PC-3 (cell line): Measurements from ENCODE around the gene PTRH1. TPM values are rescaled to one million over a fixed set of nuclear protein-coding genes. Genes with fewer than 3 reads are reported as not detected.

Source experiments
- ATAC-seq: fragments of 200-7000 bp; cut with Tn5 transposase; 2 replicates; pipeline ENCODE4 v1.9.1; 2020; ENCODE audit warnings: mild to moderate bottlenecking, moderate library complexity
- BruUV-seq: library from RNA; stranded (reverse); fragments of 400-500 nt; replicated peaks from 2 replicates; lab custom pipeline; 2021; lab: Mats Ljungman, UMichigan
- CTCF ChIA-PET: fragments of 300-600 bp; sonication (Branson Sonifier 250); formaldehyde crosslinking; loops from one replicate; lab custom pipeline; 2022; ENCODE audit warnings: antibody characterized with exemption; lab: Charles Lee
- POLR2A ChIA-PET: fragments of 300-600 bp; sonication (Branson Sonifier 250); formaldehyde crosslinking; loops from one replicate; lab custom pipeline; 2022; ENCODE audit warnings: antibody characterized with exemption; ENCODE audit not compliant: unreplicated experiment; lab: Charles Lee
- DNase-seq: peaks from one replicate; pipeline ENCODE4 v3.0.0-alpha.2; 2015
- H2AFZ ChIP-seq: fragments of 300-600 bp; sonication (generic); 2 replicates; pipeline ENCODE4 v1.6.0; 2016; ENCODE audit warnings: antibody characterized with exemption, low read length
- H3F3A ChIP-seq: fragments of 300-600 bp; sonication (generic); one replicate; pipeline ENCODE4 v1.6.0; 2017; ENCODE audit warnings: antibody characterized with exemption, low read length, control low read depth, mild to moderate bottlenecking; ENCODE audit not compliant: unreplicated experiment
- H3K27ac ChIP-seq: fragments of 300-600 bp; sonication (generic); 2 replicates; pipeline ENCODE4 v1.5.1; 2016; ENCODE audit warnings: mild to moderate bottlenecking, low read length
- H3K27me3 ChIP-seq: fragments of 300-600 bp; sonication (generic); 2 replicates; pipeline ENCODE4 v1.6.1; 2016; ENCODE audit warnings: low read length, mixed read lengths
- H3K36me3 ChIP-seq: fragments of 300-600 bp; sonication (generic); 2 replicates; pipeline ENCODE4 v1.6.1; 2016; ENCODE audit warnings: low read depth, mixed run types, low read length, mixed read lengths
- H3K4me1 ChIP-seq: fragments of 300-600 bp; sonication (generic); 2 replicates; pipeline ENCODE4 v1.5.1; 2016; ENCODE audit warnings: low read length; ENCODE audit not compliant: insufficient read depth
- H3K4me2 ChIP-seq: fragments of 300-600 bp; sonication (generic); 2 replicates; pipeline ENCODE4 v1.6.0; 2016; ENCODE audit warnings: low read length
- H3K4me3 ChIP-seq: fragments of 300-600 bp; sonication (generic); 2 replicates; pipeline ENCODE4 v1.5.1; 2016; ENCODE audit warnings: mild to moderate bottlenecking, low read length, mixed read lengths
- H3K79me2 ChIP-seq: fragments of 300-600 bp; sonication (generic); 2 replicates; pipeline ENCODE4 v1.6.1; 2017; ENCODE audit warnings: low read length, mixed read lengths
- H3K9ac ChIP-seq: fragments of 300-600 bp; sonication (generic); 2 replicates; pipeline ENCODE4 v1.6.0; 2016; ENCODE audit warnings: mild to moderate bottlenecking, low read length
- H3K9me2 ChIP-seq: fragments of 300-600 bp; sonication (generic); replicated peaks from 2 replicates; pipeline ENCODE4 v1.6.1; 2016; ENCODE audit warnings: mixed run types, low read length, mixed read lengths
- H3K9me3 ChIP-seq: fragments of 300-600 bp; sonication (generic); 2 replicates; pipeline ENCODE4 v1.6.1; 2016; ENCODE audit warnings: low read length, mixed read lengths
- H4K20me1 ChIP-seq: fragments of 300-600 bp; sonication (generic); 2 replicates; pipeline ENCODE4 v1.6.1; 2016; ENCODE audit warnings: low read length, mixed read lengths
- EZH2 ChIP-seq: fragments of 300-600 bp; sonication (generic); IDR thresholded peaks from one replicate; pipeline ENCODE4 v1.6.1; 2017; ENCODE audit warnings: antibody characterized with exemption, mild to moderate bottlenecking, low read length; ENCODE audit not compliant: unreplicated experiment
- EZH2phosphoT487 ChIP-seq: fragments of 300-600 bp; sonication (generic); IDR thresholded peaks from 2 replicates; pipeline ENCODE4 v1.6.1; 2018; ENCODE audit warnings: mild to moderate bottlenecking, antibody characterized with exemption, low read length, borderline replicate concordance
- intact Hi-C: fragments of 100-400 bp; cut with micrococcal nuclease; formaldehyde crosslinking; loops from 2 replicates; pipeline ENCODE4 v1.9.0; 2023
- total RNA-seq: library from RNA; depleted of rRNA; stranded (reverse); fragments of >200 nt; gene quantifications from 2 replicates; pipeline ENCODE4 v1.2.3, GENCODE V29; 2014
- TF ChIP-seq, protein P1 (sequence below): fragments of 300-600 bp; sonication (generic); conservative IDR thresholded peaks from 2 replicates; pipeline ENCODE4 v1.5.1; 2017; ENCODE audit warnings: antibody characterized with exemption, low read depth, mild to moderate bottlenecking, low read length

The PTRH1 gene
- total RNA-seq, 1 experiment from 2014 or later, result 45.3 TPM

DNA sequence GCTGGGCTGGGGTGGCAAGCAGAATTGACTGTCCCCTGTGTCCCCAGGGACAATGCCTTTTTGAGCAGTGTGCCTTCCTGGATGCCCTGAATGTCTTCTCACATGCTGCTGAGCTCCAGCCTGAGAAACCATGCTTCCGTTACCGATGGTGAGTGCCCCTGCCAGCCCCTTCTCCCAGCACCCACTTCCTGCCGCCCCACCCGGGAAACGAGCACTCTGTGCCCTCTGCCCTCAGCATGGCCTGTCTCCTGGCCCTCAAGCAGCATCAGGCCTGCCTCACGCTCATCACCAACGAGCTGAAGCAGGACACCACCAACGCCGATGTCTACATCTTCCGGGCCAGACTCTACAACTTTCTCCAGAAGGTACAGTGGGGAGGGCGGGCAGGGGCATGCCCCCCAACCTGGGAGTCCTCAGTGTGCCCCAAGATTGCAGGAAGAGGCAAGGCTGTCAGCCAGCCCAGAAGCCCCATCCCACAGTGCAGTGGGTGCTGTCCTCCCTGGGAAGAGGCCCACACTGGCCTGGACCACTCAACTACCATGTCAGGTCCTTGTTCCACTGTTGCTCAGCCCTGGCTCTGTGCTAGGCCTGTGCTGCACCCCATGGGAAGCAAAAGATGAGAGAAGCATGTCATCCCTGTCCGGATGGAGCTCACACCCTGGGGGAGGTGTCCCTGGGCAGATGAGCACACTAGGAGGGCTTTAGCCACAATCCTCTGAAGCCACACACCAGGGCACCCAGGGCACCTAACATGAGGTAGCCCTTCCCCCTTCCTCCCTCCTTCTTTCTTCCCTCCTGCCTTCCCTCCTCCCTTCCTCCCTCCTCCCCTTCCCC is 4.8 kb upstream of the PTRH1 start:
- CTCF ChIA-PET, result no interaction called here
- Histone ChIP-seq H3K79me2 (peaks cover 2% of the 10 kb centered on the region; the same call in 1 of the 2 replicates), H3K4me2 (no peak overlapping the region), H3K27ac (no peak overlapping the region), H3K36me3 (no peaks in the 10 kb centered on the region), H3K4me3 (no peak overlapping the region), H3K9ac (no peak overlapping the region), H3K9me3 (no peaks in the 10 kb centered on the region), H3K9me2 (no peaks in the 10 kb centered on the region), H2AFZ (no peak overlapping the region), H3K27me3 (no peaks in the 10 kb centered on the region), H4K20me1 (no peaks in the 10 kb centered on the region), H3F3A (no peaks in the 10 kb centered on the region), H3K4me1 (peaks cover 26% of the 10 kb centered on the region)
- BruUV-seq, result no TSS peak
- DNase-seq (no peak), ATAC-seq (no peak)
- TF ChIP-seq EZH2 (no peak), EZH2phosphoT487 (no peak)
- TF ChIP-seq, protein P1, sequence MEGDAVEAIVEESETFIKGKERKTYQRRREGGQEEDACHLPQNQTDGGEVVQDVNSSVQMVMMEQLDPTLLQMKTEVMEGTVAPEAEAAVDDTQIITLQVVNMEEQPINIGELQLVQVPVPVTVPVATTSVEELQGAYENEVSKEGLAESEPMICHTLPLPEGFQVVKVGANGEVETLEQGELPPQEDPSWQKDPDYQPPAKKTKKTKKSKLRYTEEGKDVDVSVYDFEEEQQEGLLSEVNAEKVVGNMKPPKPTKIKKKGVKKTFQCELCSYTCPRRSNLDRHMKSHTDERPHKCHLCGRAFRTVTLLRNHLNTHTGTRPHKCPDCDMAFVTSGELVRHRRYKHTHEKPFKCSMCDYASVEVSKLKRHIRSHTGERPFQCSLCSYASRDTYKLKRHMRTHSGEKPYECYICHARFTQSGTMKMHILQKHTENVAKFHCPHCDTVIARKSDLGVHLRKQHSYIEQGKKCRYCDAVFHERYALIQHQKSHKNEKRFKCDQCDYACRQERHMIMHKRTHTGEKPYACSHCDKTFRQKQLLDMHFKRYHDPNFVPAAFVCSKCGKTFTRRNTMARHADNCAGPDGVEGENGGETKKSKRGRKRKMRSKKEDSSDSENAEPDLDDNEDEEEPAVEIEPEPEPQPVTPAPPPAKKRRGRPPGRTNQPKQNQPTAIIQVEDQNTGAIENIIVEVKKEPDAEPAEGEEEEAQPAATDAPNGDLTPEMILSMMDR, result no peak
- POLR2A ChIA-PET, result no interaction called here
- intact Hi-C loops, result no loop called here

DNA sequence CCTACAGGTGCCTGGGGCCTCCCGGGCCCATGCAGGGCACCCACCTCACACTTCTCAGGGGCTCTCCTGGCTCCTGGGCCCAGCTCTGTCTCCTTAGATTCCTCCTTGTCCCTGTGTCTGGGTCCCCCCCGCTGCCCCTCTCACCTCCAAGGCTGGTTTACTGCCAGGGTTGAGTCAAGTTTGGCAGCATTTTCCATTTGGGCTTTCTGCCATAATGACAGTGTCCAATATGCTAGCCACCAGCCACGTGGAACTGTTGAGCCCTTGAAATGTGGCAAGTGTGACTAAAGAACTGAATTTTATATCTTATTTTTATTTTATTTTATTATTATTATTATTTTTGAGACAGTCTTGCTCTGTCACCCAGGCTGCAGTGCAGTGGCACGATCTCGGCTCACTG is 2.3 kb upstream of the PTRH1 start:
- Histone ChIP-seq H3K36me3 (no peaks in the 10 kb centered on the region), H3K9me3 (no peaks in the 10 kb centered on the region), H3K79me2 (peaks cover 16% of the 10 kb centered on the region), H3K27me3 (no peaks in the 10 kb centered on the region), H3K9me2 (no peaks in the 10 kb centered on the region), H3K4me1 (peaks cover 20% of the 10 kb centered on the region), H3K4me3 (no peak overlapping the region), H4K20me1 (no peaks in the 10 kb centered on the region), H3K9ac (no peak overlapping the region), H3K4me2 (no peak overlapping the region), H3F3A (no peaks in the 10 kb centered on the region), H2AFZ (no peak overlapping the region), H3K27ac (no peak overlapping the region)
- DNase-seq, result no peak
- TF ChIP-seq EZH2phosphoT487 (no peak), EZH2 (no peak)
- TF ChIP-seq, protein P1, result no peak
- ATAC-seq, result no peak
- no TSS peak for BruUV-seq
- ChIA-PET POLR2A (no interaction called here), CTCF (no interaction called here)
- intact Hi-C loops, result no loop called here

DNA sequence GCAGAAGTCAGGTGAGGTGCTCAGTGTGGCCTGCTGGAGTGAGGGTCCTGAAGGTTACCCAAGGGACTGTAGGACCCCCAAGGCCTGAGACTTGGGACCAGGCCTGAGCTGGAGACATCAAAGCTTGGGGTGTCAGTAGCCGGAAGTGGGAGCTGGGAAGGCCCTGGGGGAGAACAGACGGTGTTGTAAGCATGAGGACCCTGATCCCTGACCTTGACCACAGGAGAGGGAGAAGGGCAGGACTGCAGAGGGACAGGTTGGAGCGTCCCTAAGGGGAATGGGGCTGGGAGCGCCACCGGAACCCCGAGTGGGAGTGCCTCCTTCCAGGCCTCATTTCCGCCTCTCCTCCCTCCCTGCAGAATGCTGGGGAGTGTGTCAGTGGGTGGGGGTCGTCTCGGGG is 949 bp upstream of the PTRH1 start:
- CTCF ChIA-PET, result no interaction called here
- H4K20me1 ChIP-seq, result no peaks in the 10 kb centered on the region
- DNase-seq (no peak), ATAC-seq (no peak)
- H3K4me1 ChIP-seq, result peaks cover 11% of the 10 kb centered on the region
- H3K9ac ChIP-seq, result no peak overlapping the region
- H3K4me3 ChIP-seq, result peak overlapping the region; percentile 97; the same call in 1 of the 2 replicates
- intact Hi-C loops, result no loop called here
- H2AFZ ChIP-seq, result peak overlapping the region; percentile 86; the same call in 1 of the 2 replicates
- H3K79me2 ChIP-seq, result peaks cover 16% of the 10 kb centered on the region
- TF ChIP-seq, protein P1, result no peak
- TF ChIP-seq EZH2phosphoT487 (no peak), EZH2 (no peak)
- no TSS peak for BruUV-seq
- peak overlapping the region; percentile 98 for H3K4me2 ChIP-seq
- H3K9me3 ChIP-seq, result no peaks in the 10 kb centered on the region
- POLR2A ChIA-PET, result interaction anchor here (0.5 kb wide), 1 partner anchor 14 kb away, joined by 7 read pairs; no protein-coding TSS in a partner anchor
- H3K9me2 ChIP-seq, result no peaks in the 10 kb centered on the region
- no peaks in the 10 kb centered on the region for H3K27me3 ChIP-seq
- H3F3A ChIP-seq, result no peaks in the 10 kb centered on the region
- no peak overlapping the region for H3K27ac ChIP-seq
- H3K36me3 ChIP-seq, result no peaks in the 10 kb centered on the region
